ENCODE results near the gene THOC6. TPM values are rescaled to one million over a fixed set of nuclear protein-coding genes. Genes with fewer than 3 reads are reported as not detected.

The THOC6 gene
- polyA plus RNA-seq, 3 donors: 42.4 to 59.2 (median 57.7) TPM

GRCh38 chr16:2987833-2988232, 36.0 kb upstream of the THOC6 start:
- Mint-ChIP-seq H3K36me3 (no peaks in the 10 kb centered on the region), H3K4me3 (no peak overlapping the region), H3K27ac (no peak overlapping the region), H3K9me3 (no peaks in the 10 kb centered on the region), H3K4me1 (peaks cover 5% of the 10 kb centered on the region), H3K27me3 (ENCODE audit: low read depth in 3 of 3) (peaks cover 10 to 24% (median 12%) of the 10 kb centered on the region in 3 donors)
- TF ChIP-seq CTCF (IDR thresholded peaks at IDR 0.05): no peak
- no peaks in the 10 kb centered on the region for H3K9me3 ChIP-seq (replicated peaks in 1 of 2; ENCODE audit: control insufficient read depth in 1 of 2, insufficient read depth in 1 of 2, low read length in 2 of 2)
- H3K9ac ChIP-seq (ENCODE audit: insufficient read depth, low read length, poor library complexity, severe bottlenecking): no peak overlapping the region
- peaks cover 4 to 8% of the 10 kb centered on the region in 2 donors for H3K4me1 ChIP-seq (ENCODE audit: control insufficient read depth in 1 of 2, insufficient read depth in 2 of 2, low read length in 2 of 2)
- no peak overlapping the region for H2AFZ ChIP-seq (ENCODE audit: insufficient read depth, low read depth, low read length, poor library complexity, severe bottlenecking)
- WGBS (ENCODE audit: insufficient coverage): 85% methylated on average over 6 of the region's 8 CpGs
- no peak overlapping the region for H3K27ac ChIP-seq (ENCODE audit: low read depth in 1 of 2, low read length in 2 of 2)
- no peak for DNase-seq
- H4K20me1 ChIP-seq (ENCODE audit: insufficient read depth, low read length): no peaks in the 10 kb centered on the region
- intact Hi-C loops (cut with micrococcal nuclease): no loop called here
- no peaks in the 10 kb centered on the region for H3K36me3 ChIP-seq (replicated peaks in 1 of 2; ENCODE audit: control insufficient read depth in 1 of 2, insufficient read depth in 2 of 2, low read length in 2 of 2)
- H3K4me3 ChIP-seq (replicated peaks in 1 of 3; ENCODE audit: low read depth in 2 of 3, low read length in 3 of 3): no peak overlapping the region
- H3K4me2 ChIP-seq (replicated peaks; ENCODE audit: extremely low read depth, low read length, poor library complexity, severe bottlenecking): no peak overlapping the region
- no peaks in the 10 kb centered on the region for H3K79me2 ChIP-seq (ENCODE audit: insufficient read depth, low read length)
- H3K27me3 ChIP-seq (ENCODE audit: control insufficient read depth in 2 of 2, insufficient read depth in 2 of 2, low read length in 2 of 2): no peaks in the 10 kb centered on the region

- 100% methylated on average over 3 of the region's 8 CpGs for WGBS (ENCODE audit: insufficient coverage)
Measured at GRCh38 chr16:2988590-2989099, 35.2 kb upstream of the THOC6 start.

More at GRCh38 chr16:2988590-2989099, 35.2 kb upstream of the THOC6 start:
- intact Hi-C loops (cut with micrococcal nuclease): no loop called here
- no peaks in the 10 kb centered on the region for H3K9me3 Mint-ChIP-seq
- Histone ChIP-seq H3K9ac (ENCODE audit: insufficient read depth, low read length, poor library complexity, severe bottlenecking) (no peak overlapping the region), H3K9me3 (replicated peaks in 1 of 2; ENCODE audit: control insufficient read depth in 1 of 2, insufficient read depth in 1 of 2, low read length in 2 of 2) (no peaks in the 10 kb centered on the region), H3K27me3 (ENCODE audit: control insufficient read depth in 2 of 2, insufficient read depth in 2 of 2, low read length in 2 of 2) (no peaks in the 10 kb centered on the region), H3K36me3 (replicated peaks in 1 of 2; ENCODE audit: control insufficient read depth in 1 of 2, insufficient read depth in 2 of 2, low read length in 2 of 2) (no peaks in the 10 kb centered on the region), H3K4me1 (ENCODE audit: control insufficient read depth in 1 of 2, insufficient read depth in 2 of 2, low read length in 2 of 2) (peaks cover 4 to 6% of the 10 kb centered on the region in 2 donors), H3K4me3 (replicated peaks in 1 of 3; ENCODE audit: low read depth in 2 of 3, low read length in 3 of 3) (no peak overlapping the region), H4K20me1 (ENCODE audit: insufficient read depth, low read length) (no peaks in the 10 kb centered on the region), H3K79me2 (ENCODE audit: insufficient read depth, low read length) (no peaks in the 10 kb centered on the region), H3K4me2 (replicated peaks; ENCODE audit: extremely low read depth, low read length, poor library complexity, severe bottlenecking) (no peak overlapping the region), H3K27ac (ENCODE audit: low read depth in 1 of 2, low read length in 2 of 2) (no peak overlapping the region), H2AFZ (ENCODE audit: insufficient read depth, low read depth, low read length, poor library complexity, severe bottlenecking) (no peak overlapping the region)
- no peak for DNase-seq
- peak overlapping the region in 1 of 7 donors; percentile 68 for H3K27ac Mint-ChIP-seq
- H3K4me1 Mint-ChIP-seq: peaks cover 5% of the 10 kb centered on the region
- H3K27me3 Mint-ChIP-seq (ENCODE audit: low read depth in 3 of 3): peaks cover 10 to 26% (median 12%) of the 10 kb centered on the region in 3 donors
- H3K4me3 Mint-ChIP-seq: no peak overlapping the region
- TF ChIP-seq CTCF (IDR thresholded peaks at IDR 0.05): no peak
- H3K36me3 Mint-ChIP-seq: no peaks in the 10 kb centered on the region
